Body of pancreas (tissue), 4 donors: ENCODE data around the gene GADD45B. TPM values are rescaled to one million over a fixed set of nuclear protein-coding genes. Genes with fewer than 3 reads are reported as not detected.
"Not testable (repeated sequence)": the region's sequence is repeated elsewhere in the genome, so short reads cannot be mapped to it uniquely, and the experiment has no call there.

Source experiments
- ATAC-seq: fragments of 150-250 bp; one replicate; pipeline ENCODE4 v1.9.1; 2016
- DNase-seq, 4 donors: peaks; one replicate each; pipeline ENCODE4 v3.0.0-alpha.2; 2019
- H3K27ac ChIP-seq, 4 donors: fragments of 200-600 bp; sonication (generic); 1 replicate in 3 of 4; 2 replicates in 1 of 4; pipeline versions ENCODE4 v1.5.1 to v1.6.1; 2016 to 2019; ENCODE audit warnings: mild to moderate bottlenecking in 1 of 4, mixed read lengths in 1 of 4, moderate library complexity in 1 of 4
- H3K27me3 ChIP-seq, 2 donors: fragments of 200-600 bp; sonication (generic); one replicate each; pipeline ENCODE4 v1.6.0; 2016; ENCODE audit warnings: mild to moderate bottlenecking in 1 of 2
- H3K36me3 ChIP-seq, 2 donors: fragments of 200-600 bp; sonication (generic); replicated peaks in 1 of 2; 2 replicates each; pipeline ENCODE4 v1.5.1; 2016; ENCODE audit warnings: low read depth in 2 of 2; ENCODE audit not compliant: insufficient read depth in 1 of 2
- H3K4me1 ChIP-seq: fragments of 200-600 bp; sonication (generic); one replicate; pipeline ENCODE4 v1.6.0; 2016
- H3K4me3 ChIP-seq, 2 donors: fragments of 200-600 bp; sonication (generic); 1 replicate in 1 of 2; 2 replicates in 1 of 2; pipeline ENCODE4 v1.5.1; 2016 to 2019
- H3K9me3 ChIP-seq, 3 donors: fragments of 200-600 bp; sonication (generic); 1 replicate in 2 of 3; 2 replicates in 1 of 3; pipeline ENCODE4 v1.5.1; 2016
- POLR2A ChIP-seq, 3 donors: fragments of 450-650 bp; IDR thresholded peaks; one replicate each; pipeline ENCODE4 v1.6.1; 2016; ENCODE audit warnings: antibody characterized with exemption in 3 of 3, mild to moderate bottlenecking in 2 of 3
- WGBS, 2 donors: methylation state at CpG; one replicate each; pipeline ENCODE4 v1.1.5; 2017; 5-methylcytosine and 5-hydroxymethylcytosine counted together
- intact Hi-C: fragments of 100-400 bp; cut with DNase I; formaldehyde crosslinking; loops from one replicate; pipeline ENCODE4 v1.15.1; 2023
- total RNA-seq, 2 donors: library from RNA; depleted of rRNA; stranded (reverse); fragments of >200 nt; gene quantifications; one replicate each; pipeline ENCODE4 v1.1.0, GENCODE V29; 2016
- TF ChIP-seq, protein P1 (sequence below), 7 experiments: fragments of 450-650 bp in 4 of 7; fragments of 200-600 bp in 3 of 7; sonication (generic) in 3 of 7; IDR thresholded peaks; one replicate each; pipeline ENCODE4 v1.5.1; 2016 to 2019; ENCODE audit warnings: antibody characterized with exemption in 7 of 7

The GADD45B gene
- total RNA-seq, 2 donors from 2014 or later: 68.0 to 84.7 TPM

- Histone ChIP-seq H3K27ac (peak overlapping the region; percentile 32 to 69 (median 65)), H3K36me3 (no peaks in the 10 kb centered on the region), H3K4me3 (no peak overlapping the region), H3K27me3 (no peaks in the 10 kb centered on the region), H3K9me3 (no peaks in the 10 kb centered on the region), H3K4me1 (peaks cover 50% of the 10 kb centered on the region)
- no peak for TF ChIP-seq POLR2A (IDR thresholded peaks at IDR 0.05)
- TF ChIP-seq, protein P1, sequence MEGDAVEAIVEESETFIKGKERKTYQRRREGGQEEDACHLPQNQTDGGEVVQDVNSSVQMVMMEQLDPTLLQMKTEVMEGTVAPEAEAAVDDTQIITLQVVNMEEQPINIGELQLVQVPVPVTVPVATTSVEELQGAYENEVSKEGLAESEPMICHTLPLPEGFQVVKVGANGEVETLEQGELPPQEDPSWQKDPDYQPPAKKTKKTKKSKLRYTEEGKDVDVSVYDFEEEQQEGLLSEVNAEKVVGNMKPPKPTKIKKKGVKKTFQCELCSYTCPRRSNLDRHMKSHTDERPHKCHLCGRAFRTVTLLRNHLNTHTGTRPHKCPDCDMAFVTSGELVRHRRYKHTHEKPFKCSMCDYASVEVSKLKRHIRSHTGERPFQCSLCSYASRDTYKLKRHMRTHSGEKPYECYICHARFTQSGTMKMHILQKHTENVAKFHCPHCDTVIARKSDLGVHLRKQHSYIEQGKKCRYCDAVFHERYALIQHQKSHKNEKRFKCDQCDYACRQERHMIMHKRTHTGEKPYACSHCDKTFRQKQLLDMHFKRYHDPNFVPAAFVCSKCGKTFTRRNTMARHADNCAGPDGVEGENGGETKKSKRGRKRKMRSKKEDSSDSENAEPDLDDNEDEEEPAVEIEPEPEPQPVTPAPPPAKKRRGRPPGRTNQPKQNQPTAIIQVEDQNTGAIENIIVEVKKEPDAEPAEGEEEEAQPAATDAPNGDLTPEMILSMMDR (IDR thresholded peaks at IDR 0.05): no peak
- intact Hi-C loops: loop anchor here (5.0 kb wide), 1 partner anchor 57 kb away; no protein-coding TSS in a partner anchor
- ATAC-seq (no peak), DNase-seq (no peak)
- 62 to 75% methylated on average over 2 to 7 of the region's 7 CpGs for WGBS, 2 donors
Observed at GRCh38 chr19:2490659-2491058, 14.7 kb downstream of the GADD45B start.

DNA sequence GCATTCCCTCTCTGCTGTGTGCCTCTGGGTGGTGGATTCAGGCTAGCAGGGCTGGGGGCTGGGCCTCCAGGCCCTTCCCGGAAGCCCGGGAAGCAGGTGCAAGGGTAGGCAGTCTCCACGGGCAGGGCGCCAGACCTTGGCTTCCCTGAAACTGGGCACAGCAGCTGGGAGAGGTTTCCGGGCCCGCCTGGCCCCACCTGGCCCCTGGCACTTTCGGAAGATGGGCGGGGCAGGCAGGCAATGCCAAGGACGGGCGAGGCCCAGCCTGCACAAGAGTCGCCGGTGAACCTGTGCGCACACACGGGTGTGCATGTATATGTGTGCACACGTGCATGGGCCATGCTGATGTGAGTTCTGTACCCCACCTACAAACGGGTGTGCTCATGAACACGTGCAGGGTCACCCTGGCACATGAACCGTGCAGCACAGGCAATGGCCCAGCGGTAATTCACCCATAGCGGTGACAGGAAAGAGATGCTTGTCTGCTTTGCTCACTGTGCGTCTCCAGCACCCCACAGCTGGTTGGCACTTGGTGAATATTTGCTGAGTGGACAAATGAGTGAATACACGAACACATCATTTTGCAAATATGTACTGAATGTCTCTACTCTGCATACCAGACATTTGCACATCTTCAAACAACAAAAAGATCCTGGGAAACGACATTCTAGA is 15.3 kb downstream of the GADD45B start:
- Histone ChIP-seq H3K4me3 (no peak overlapping the region), H3K27me3 (no peaks in the 10 kb centered on the region), H3K4me1 (peaks cover 56% of the 10 kb centered on the region), H3K36me3 (no peaks in the 10 kb centered on the region), H3K27ac (peak overlapping the region; percentile 32 to 69 (median 65)), H3K9me3 (no peaks in the 10 kb centered on the region)
- WGBS, 2 donors: 8 to 16% methylated on average over 4 to 23 of the region's 23 CpGs
- DNase-seq (peak; percentile 95 to 99 (median 97)), ATAC-seq (peak; percentile 67)
- TF ChIP-seq POLR2A (IDR thresholded peaks at IDR 0.05): no peak
- TF ChIP-seq, protein P1 (IDR thresholded peaks at IDR 0.05): peak in 1 of 7 experiments; percentile 2
- intact Hi-C loops: loop anchor here (5.0 kb wide), 1 partner anchor 56 kb away; no protein-coding TSS in a partner anchor

GRCh38 chr19:2492870-2493269 is 16.9 kb downstream of the GADD45B start:
- intact Hi-C loops: loop anchor here (5.0 kb wide), 1 partner anchor 54 kb away; no protein-coding TSS in a partner anchor
- WGBS, 2 donors: 81 to 85% methylated on average over 8 of the region's 8 CpGs
- DNase-seq (no peak), ATAC-seq (no peak)
- Histone ChIP-seq H3K9me3 (no peaks in the 10 kb centered on the region), H3K27me3 (no peaks in the 10 kb centered on the region), H3K27ac (no peak overlapping the region), H3K4me1 (peaks cover 56% of the 10 kb centered on the region), H3K4me3 (no peak overlapping the region), H3K36me3 (no peaks in the 10 kb centered on the region)
- TF ChIP-seq POLR2A (IDR thresholded peaks at IDR 0.05): no peak
- TF ChIP-seq, protein P1 (IDR thresholded peaks at IDR 0.05): no peak

GRCh38 chr19:2493448-2493847 is 17.5 kb downstream of the GADD45B start:
- H3K4me3 ChIP-seq, ATAC-seq, H3K27me3 ChIP-seq, H3K36me3 ChIP-seq, H3K9me3 ChIP-seq, DNase-seq, H3K27ac ChIP-seq: not testable (repeated sequence)
- intact Hi-C loops: loop anchor here (5.0 kb wide), 1 partner anchor 54 kb away; no protein-coding TSS in a partner anchor
- peaks cover 59% of the 10 kb centered on the region for H3K4me1 ChIP-seq
- WGBS, 2 donors: 88 to 89% methylated on average over 14 of the region's 14 CpGs

GRCh38 chr19:2494084-2494446 is 18.1 kb downstream of the GADD45B start:
- TF ChIP-seq, protein P1 (IDR thresholded peaks at IDR 0.05): no peak
- no peak for TF ChIP-seq POLR2A (IDR thresholded peaks at IDR 0.05)
- DNase-seq (peak in 1 of 4 donors; percentile 19), ATAC-seq (no peak)
- no peaks in the 10 kb centered on the region for H3K27me3 ChIP-seq
- no peaks in the 10 kb centered on the region for H3K9me3 ChIP-seq
- no peaks in the 10 kb centered on the region for H3K36me3 ChIP-seq
- intact Hi-C loops: loop anchor here (5.0 kb wide), 1 partner anchor 53 kb away; no protein-coding TSS in a partner anchor
- peaks cover 59% of the 10 kb centered on the region for H3K4me1 ChIP-seq
- H3K27ac ChIP-seq: peak overlapping the region in 1 of 4 donors; percentile 92
- no peak overlapping the region for H3K4me3 ChIP-seq
- 54 to 60% methylated on average over 13 to 21 of the region's 21 CpGs for WGBS, 2 donors
